ENCODE measurements around the gene KLHL6. TPM values are rescaled to one million over a fixed set of nuclear protein-coding genes. Genes with fewer than 3 reads are reported as not detected.

The KLHL6 gene
- total and polyA plus RNA-seq, 2 of the 13 experiments (the other 11 are each of a cell fraction or from before 2014, with no cell fraction given), result not detected

DNA sequence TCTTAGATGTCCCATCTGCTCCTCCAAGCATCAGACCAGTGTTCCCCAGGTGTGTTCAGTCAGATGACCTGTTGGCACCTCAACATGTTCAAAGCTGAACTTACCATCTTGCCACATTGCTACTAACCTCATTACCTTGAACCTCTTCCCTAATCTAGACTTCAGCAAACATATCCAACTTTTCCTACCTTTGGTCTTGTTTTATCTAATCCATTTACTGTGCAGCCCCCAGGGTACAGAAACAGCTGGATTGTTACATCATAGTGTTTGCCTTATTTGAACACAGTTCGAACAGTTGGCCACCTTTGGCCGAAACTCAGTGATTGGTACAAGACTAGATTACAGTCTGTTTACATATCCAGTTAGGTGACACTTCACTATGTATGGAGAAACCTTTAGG lies 91.0 kb downstream of the KLHL6 start (continued):
- TF ChIP-seq, protein P1, sequence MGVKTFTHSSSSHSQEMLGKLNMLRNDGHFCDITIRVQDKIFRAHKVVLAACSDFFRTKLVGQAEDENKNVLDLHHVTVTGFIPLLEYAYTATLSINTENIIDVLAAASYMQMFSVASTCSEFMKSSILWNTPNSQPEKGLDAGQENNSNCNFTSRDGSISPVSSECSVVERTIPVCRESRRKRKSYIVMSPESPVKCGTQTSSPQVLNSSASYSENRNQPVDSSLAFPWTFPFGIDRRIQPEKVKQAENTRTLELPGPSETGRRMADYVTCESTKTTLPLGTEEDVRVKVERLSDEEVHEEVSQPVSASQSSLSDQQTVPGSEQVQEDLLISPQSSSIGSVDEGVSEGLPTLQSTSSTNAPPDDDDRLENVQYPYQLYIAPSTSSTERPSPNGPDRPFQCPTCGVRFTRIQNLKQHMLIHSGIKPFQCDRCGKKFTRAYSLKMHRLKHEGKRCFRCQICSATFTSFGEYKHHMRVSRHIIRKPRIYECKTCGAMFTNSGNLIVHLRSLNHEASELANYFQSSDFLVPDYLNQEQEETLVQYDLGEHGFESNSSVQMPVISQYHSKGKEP (CRISPR knock-in tag; IDR thresholded peaks at IDR 0.05), result no peak
- TF ChIP-seq TOPORS (CRISPR knock-in tag; IDR thresholded peaks at IDR 0.05) (0 out of 2 replicates have a peak, but pooled peaks have one; percentile 35), AGO1 (IDR thresholded peaks at IDR 0.05; ENCODE audit: low read depth, low read length, poor library complexity, severe bottlenecking) (no peak), ZNF598 (CRISPR knock-in tag; IDR thresholded peaks at IDR 0.05; ENCODE audit: borderline replicate concordance) (no peak), KAT2B (IDR thresholded peaks at IDR 0.05; ENCODE audit: borderline replicate concordance, low read depth, low read length) (no peak), ZHX1 (CRISPR knock-in tag; IDR thresholded peaks at IDR 0.05; ENCODE audit: low read depth) (peak; percentile 83; the same call in 1 of the 2 replicates), SMC3 (IDR thresholded peaks at IDR 0.05; ENCODE audit: low read length) (no peak), RXRB (CRISPR knock-in tag; IDR thresholded peaks at IDR 0.05; ENCODE audit: borderline replicate concordance) (peak; percentile 63), PLSCR1 (CRISPR knock-in tag; IDR thresholded peaks at IDR 0.05; ENCODE audit: borderline replicate concordance) (no peak), HOXA7 (CRISPR knock-in tag; IDR thresholded peaks at IDR 0.05) (no peak), ZFP36L2 (CRISPR knock-in tag; IDR thresholded peaks at IDR 0.05) (no peak), FOXP4 (CRISPR knock-in tag; IDR thresholded peaks at IDR 0.05) (peak; percentile 86), HCFC1 (IDR thresholded peaks at IDR 0.05; ENCODE audit: low read depth, low read length) (no peak), PTBP1 (IDR thresholded peaks at IDR 0.05; ENCODE audit: low read depth, low read length, poor library complexity, severe bottlenecking) (no peak), ETV6 (CRISPR knock-in tag; conservative IDR thresholded peaks at IDR 0.05) (no peak), STAT5B (CRISPR knock-in tag; IDR thresholded peaks at IDR 0.05) (no peak), SNAI1 (CRISPR knock-in tag; IDR thresholded peaks at IDR 0.05; ENCODE audit: borderline replicate concordance) (no peak), ZNF180 (CRISPR knock-in tag; IDR thresholded peaks at IDR 0.05; ENCODE audit: borderline replicate concordance, low read depth) (no peak), SMAD9 (CRISPR knock-in tag; IDR thresholded peaks at IDR 0.05) (no peak)
- TF ChIP-seq, protein P2, sequence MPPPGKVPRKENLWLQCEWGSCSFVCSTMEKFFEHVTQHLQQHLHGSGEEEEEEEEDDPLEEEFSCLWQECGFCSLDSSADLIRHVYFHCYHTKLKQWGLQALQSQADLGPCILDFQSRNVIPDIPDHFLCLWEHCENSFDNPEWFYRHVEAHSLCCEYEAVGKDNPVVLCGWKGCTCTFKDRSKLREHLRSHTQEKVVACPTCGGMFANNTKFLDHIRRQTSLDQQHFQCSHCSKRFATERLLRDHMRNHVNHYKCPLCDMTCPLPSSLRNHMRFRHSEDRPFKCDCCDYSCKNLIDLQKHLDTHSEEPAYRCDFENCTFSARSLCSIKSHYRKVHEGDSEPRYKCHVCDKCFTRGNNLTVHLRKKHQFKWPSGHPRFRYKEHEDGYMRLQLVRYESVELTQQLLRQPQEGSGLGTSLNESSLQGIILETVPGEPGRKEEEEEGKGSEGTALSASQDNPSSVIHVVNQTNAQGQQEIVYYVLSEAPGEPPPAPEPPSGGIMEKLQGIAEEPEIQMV (CRISPR knock-in tag; IDR thresholded peaks at IDR 0.05; ENCODE audit: low read depth), result no peak

Measured in HepG2 (cell line).